ENCODE data around the gene FTSJ1.
A peak's percentile ranks its signal among the peaks of the same experiment; 100 is the strongest.

Gene FTSJ1

GRCh38 chrX:48477960-48478755 lies 2.2 kb downstream of the FTSJ1 start:
- Mint-ChIP-seq H3K4me3 (peak overlapping the region; percentile 97), H3K27me3 (no peaks in the 10 kb centered on the region), H3K9me3 (ENCODE audit: low read depth) (no peaks in the 10 kb centered on the region), H3K36me3 (peaks cover 7% of the 10 kb centered on the region), H3K4me1 (ENCODE audit: low read depth) (peaks cover 24% of the 10 kb centered on the region), H3K27ac (peak overlapping the region; percentile 73)

- Mint-ChIP-seq H3K9me3 (ENCODE audit: low read depth) (no peaks in the 10 kb centered on the region), H3K4me3 (no peak overlapping the region), H3K4me1 (ENCODE audit: low read depth) (peaks cover 24% of the 10 kb centered on the region), H3K27ac (no peak overlapping the region), H3K27me3 (no peaks in the 10 kb centered on the region), H3K36me3 (peaks cover 7% of the 10 kb centered on the region)
These were observed 2.8 kb downstream of the FTSJ1 start for GRCh38 chrX:48478806-48479205.

- H3K4me3 Mint-ChIP-seq = no peak overlapping the region
- H3K4me1 Mint-ChIP-seq (ENCODE audit: low read depth) = peaks cover 20% of the 10 kb centered on the region
- no peaks in the 10 kb centered on the region for H3K27me3 Mint-ChIP-seq
- H3K27ac Mint-ChIP-seq = no peak overlapping the region
- H3K36me3 Mint-ChIP-seq = peaks cover 7% of the 10 kb centered on the region
- H3K9me3 Mint-ChIP-seq (ENCODE audit: low read depth) = no peaks in the 10 kb centered on the region
These were observed 4.1 kb downstream of the FTSJ1 start for GRCh38 chrX:48480142-48480541.

GRCh38 chrX:48480583-48480982 lies 4.6 kb downstream of the FTSJ1 start:
- Mint-ChIP-seq H3K4me1 (ENCODE audit: low read depth) (peaks cover 19% of the 10 kb centered on the region), H3K27me3 (no peaks in the 10 kb centered on the region), H3K4me3 (no peak overlapping the region), H3K27ac (no peak overlapping the region), H3K9me3 (ENCODE audit: low read depth) (no peaks in the 10 kb centered on the region), H3K36me3 (peaks cover 7% of the 10 kb centered on the region)

GRCh38 chrX:48482526-48482925 lies 6.5 kb downstream of the FTSJ1 start:
- H3K27me3 Mint-ChIP-seq = no peaks in the 10 kb centered on the region
- H3K9me3 Mint-ChIP-seq (ENCODE audit: low read depth) = no peaks in the 10 kb centered on the region
- peaks cover 3% of the 10 kb centered on the region for H3K36me3 Mint-ChIP-seq
- no peak overlapping the region for H3K4me3 Mint-ChIP-seq
- peaks cover 10% of the 10 kb centered on the region for H3K4me1 Mint-ChIP-seq (ENCODE audit: low read depth)
- H3K27ac Mint-ChIP-seq = no peak overlapping the region

GRCh38 chrX:48487362-48487798 lies 11.4 kb downstream of the FTSJ1 start:
- H3K4me3 Mint-ChIP-seq = no peak overlapping the region
- H3K9me3 Mint-ChIP-seq (ENCODE audit: low read depth) = no peaks in the 10 kb centered on the region
- no peaks in the 10 kb centered on the region for H3K27me3 Mint-ChIP-seq
- H3K36me3 Mint-ChIP-seq = no peaks in the 10 kb centered on the region
- no peak overlapping the region for H3K27ac Mint-ChIP-seq
- H3K4me1 Mint-ChIP-seq (ENCODE audit: low read depth) = no peaks in the 10 kb centered on the region

- Mint-ChIP-seq H3K9me3 (ENCODE audit: low read depth) (no peaks in the 10 kb centered on the region), H3K36me3 (no peaks in the 10 kb centered on the region), H3K4me3 (no peak overlapping the region), H3K4me1 (ENCODE audit: low read depth) (no peaks in the 10 kb centered on the region), H3K27me3 (no peaks in the 10 kb centered on the region), H3K27ac (no peak overlapping the region)
These were observed 12.0 kb downstream of the FTSJ1 start for GRCh38 chrX:48488034-48488433.

- H3K4me3 Mint-ChIP-seq = no peak overlapping the region
- H3K4me1 Mint-ChIP-seq (ENCODE audit: low read depth) = no peaks in the 10 kb centered on the region
- no peaks in the 10 kb centered on the region for H3K9me3 Mint-ChIP-seq (ENCODE audit: low read depth)
- H3K27ac Mint-ChIP-seq = no peak overlapping the region
- no peaks in the 10 kb centered on the region for H3K27me3 Mint-ChIP-seq
- no peaks in the 10 kb centered on the region for H3K36me3 Mint-ChIP-seq
These were observed 13.3 kb downstream of the FTSJ1 start for GRCh38 chrX:48489296-48489695.

GRCh38 chrX:48489892-48490291 lies 13.9 kb downstream of the FTSJ1 start:
- H3K36me3 Mint-ChIP-seq = no peaks in the 10 kb centered on the region
- no peaks in the 10 kb centered on the region for H3K4me1 Mint-ChIP-seq (ENCODE audit: low read depth)
- H3K27ac Mint-ChIP-seq = no peak overlapping the region
- no peak overlapping the region for H3K4me3 Mint-ChIP-seq
- H3K27me3 Mint-ChIP-seq = no peaks in the 10 kb centered on the region
- H3K9me3 Mint-ChIP-seq (ENCODE audit: low read depth) = no peaks in the 10 kb centered on the region

- Mint-ChIP-seq H3K4me1 (ENCODE audit: low read depth) (no peaks in the 10 kb centered on the region), H3K36me3 (no peaks in the 10 kb centered on the region), H3K27ac (no peak overlapping the region)
These were observed 14.7 kb downstream of the FTSJ1 start for GRCh38 chrX:48490661-48491060.

GRCh38 chrX:48491809-48492208 lies 15.8 kb downstream of the FTSJ1 start:
- no peaks in the 10 kb centered on the region for H3K27me3 Mint-ChIP-seq
- H3K36me3 Mint-ChIP-seq = no peaks in the 10 kb centered on the region
- H3K4me3 Mint-ChIP-seq = no peak overlapping the region
- H3K27ac Mint-ChIP-seq = no peak overlapping the region
- H3K9me3 Mint-ChIP-seq (ENCODE audit: low read depth) = no peaks in the 10 kb centered on the region
- H3K4me1 Mint-ChIP-seq (ENCODE audit: low read depth) = no peaks in the 10 kb centered on the region

More at GRCh38 chrX:48490661-48491060, 14.7 kb downstream of the FTSJ1 start:
- Mint-ChIP-seq H3K27me3 (no peaks in the 10 kb centered on the region), H3K4me3 (no peak overlapping the region), H3K9me3 (ENCODE audit: low read depth) (no peaks in the 10 kb centered on the region)

- no peaks in the 10 kb centered on the region for H3K4me1 Mint-ChIP-seq (ENCODE audit: low read depth)
- no peaks in the 10 kb centered on the region for H3K9me3 Mint-ChIP-seq (ENCODE audit: low read depth)
- H3K4me3 Mint-ChIP-seq = no peak overlapping the region
- H3K27ac Mint-ChIP-seq = no peak overlapping the region
- H3K36me3 Mint-ChIP-seq = no peaks in the 10 kb centered on the region
- H3K27me3 Mint-ChIP-seq = no peaks in the 10 kb centered on the region
These were observed 16.4 kb downstream of the FTSJ1 start for GRCh38 chrX:48492293-48492910.

- Mint-ChIP-seq H3K27ac (no peak overlapping the region), H3K36me3 (no peaks in the 10 kb centered on the region), H3K4me1 (ENCODE audit: low read depth) (no peaks in the 10 kb centered on the region), H3K27me3 (no peaks in the 10 kb centered on the region), H3K4me3 (no peak overlapping the region), H3K9me3 (ENCODE audit: low read depth) (no peaks in the 10 kb centered on the region)
These were observed 17.9 kb downstream of the FTSJ1 start for GRCh38 chrX:48493890-48494364.

- Mint-ChIP-seq H3K36me3 (no peaks in the 10 kb centered on the region), H3K4me1 (ENCODE audit: low read depth) (no peaks in the 10 kb centered on the region), H3K27me3 (no peaks in the 10 kb centered on the region), H3K9me3 (ENCODE audit: low read depth) (no peaks in the 10 kb centered on the region), H3K4me3 (no peak overlapping the region), H3K27ac (no peak overlapping the region)
These were observed 20.7 kb downstream of the FTSJ1 start for GRCh38 chrX:48496660-48497059.

GRCh38 chrX:48497871-48498270 lies 21.9 kb downstream of the FTSJ1 start:
- Mint-ChIP-seq H3K27ac (no peak overlapping the region), H3K27me3 (no peaks in the 10 kb centered on the region), H3K9me3 (ENCODE audit: low read depth) (no peaks in the 10 kb centered on the region), H3K4me1 (ENCODE audit: low read depth) (no peaks in the 10 kb centered on the region), H3K4me3 (no peak overlapping the region), H3K36me3 (no peaks in the 10 kb centered on the region)

Measured in activated naive CD8-positive, alpha-beta T cell (primary cell).